Heart left ventricle (tissue), 16 donors: ENCODE data around the gene ZAP70. TPM values are rescaled to one million over a fixed set of nuclear protein-coding genes. Genes with fewer than 3 reads are reported as not detected.

Experiments used
- ATAC-seq, 4 donors: fragments of 200-7000 bp; cut with Tn5 transposase; one replicate each; pipeline ENCODE4 v1.9.1; 2020 to 2022; ENCODE audit warnings: moderate library complexity in 4 of 4, mild to moderate bottlenecking in 3 of 4, moderate number of reproducible peaks in 1 of 4
- DNase-seq, 5 donors: peaks; one replicate each; pipeline ENCODE4 v3.0.0-alpha.2; 2020
- H3K27ac ChIP-seq, 12 donors: fragments of 200-600 bp; sonication (generic) in 4 of 12; one replicate each; pipeline versions ENCODE4 v1.5.0 to v1.8.0; 2016 to 2022; ENCODE audit warnings: mild to moderate bottlenecking in 2 of 12
- H3K27me3 ChIP-seq, 9 donors: fragments of 200-600 bp; sonication (generic) in 2 of 9; one replicate each; pipeline versions ENCODE4 v1.5.1 to v1.8.0; 2016 to 2022; ENCODE audit warnings: mild to moderate bottlenecking in 3 of 9
- H3K36me3 ChIP-seq, 9 donors: fragments of 200-600 bp; sonication (generic) in 2 of 9; one replicate each; pipeline versions ENCODE4 v1.5.0 to v1.8.0; 2018 to 2022; ENCODE audit warnings: mild to moderate bottlenecking in 2 of 9
- H3K4me1 ChIP-seq, 12 donors: fragments of 200-600 bp; sonication (generic) in 4 of 12; one replicate each; pipeline versions ENCODE4 v1.5.0 to v1.8.0; 2016 to 2022; ENCODE audit warnings: mild to moderate bottlenecking in 3 of 12
- H3K4me3 ChIP-seq, 12 donors: fragments of 200-600 bp; sonication (generic) in 4 of 12; one replicate each; pipeline versions ENCODE4 v1.5.0 to v1.8.0; 2017 to 2022; ENCODE audit warnings: mild to moderate bottlenecking in 9 of 12, moderate library complexity in 4 of 12
- H3K9me3 ChIP-seq, 12 donors: fragments of 200-600 bp; sonication (generic) in 4 of 12; one replicate each; pipeline versions ENCODE4 v1.5.0 to v1.8.0; 2016 to 2022; ENCODE audit warnings: mild to moderate bottlenecking in 1 of 12
- POLR2A ChIP-seq, 2 donors: fragments of 450-650 bp; IDR thresholded peaks; one replicate each; pipeline ENCODE4 v1.6.1; 2017; ENCODE audit warnings: antibody characterized with exemption in 2 of 2, mild to moderate bottlenecking in 2 of 2, moderate library complexity in 2 of 2
- WGBS, 4 donors: extraction: QIAGEN DNeasy Blood & Tissue Kit in 2 of 4; methylation state at CpG; one replicate each; pipeline versions ENCODE4 v1.1.5 to v1.1.7; 2013 to 2018; 5-methylcytosine and 5-hydroxymethylcytosine counted together
- intact Hi-C, 10 donors: fragments of 100-400 bp; cut with DNase I; formaldehyde crosslinking; loops; one replicate each; pipeline versions ENCODE4 v1.11.1 to v1.14.2; 2022
- polyA plus RNA-seq, 2 donors: library from polyadenylated mRNA; stranded (reverse); fragments of 200-250 nt; gene quantifications; one replicate each; pipeline ENCODE4 v1.2.3, GENCODE V29; 2013
- total RNA-seq, 9 donors: library from RNA; depleted of rRNA in 2 of 9; stranded (reverse); fragments of >200 nt in 2 of 9; fragmentation: NEBNext Ultra II Directional in 3 of 9; extraction: Animal tissue kit (Norgen Biotek cat#: 25700) in 3 of 9; gene quantifications; one replicate each; pipeline versions ENCODE4 v1.1.0 to v1.2.4, GENCODE V29; 2016 to 2023
- TF ChIP-seq, protein P1 (sequence below), 12 donors: fragments of 200-600 bp; sonication (generic) in 4 of 12; IDR thresholded peaks; one replicate each; pipeline versions ENCODE4 v1.5.0 to v1.8.0; 2018 to 2022; ENCODE audit warnings: antibody characterized with exemption in 12 of 12, mild to moderate bottlenecking in 5 of 12
- donor health status: ischemic (EF 13 %, LVEDD 7.1; RV severe dilation, severe dysfunction).
- donor health status: healthy with polysubstance abuse.
- donor health status: DM: no; HTN: yes; CAD: no.
- donor health status: DM: no; HTN: no; CAD: no.
- donor health status: ischemic (EF 25% LVEDD 6.9; RV normal size, moderate dysfunction).
- donor health status: ischemic (EF 25% LVEDD 5.7; RV mildly dilated, moderate dysfunction).
- donor health status: healthy.
- donor health status: DM: yes; HTN: yes; CAD: no.
- donor health status: ischemic (EF 35%, LVEDD 5.7; RV mildly dilated, moderate dysfunction).
- donor health status: nonischemic (EF 11% LVEDD 7.7; RV severe dilation, severe dysfunction).
- donor health status: DM: yes; HTN: yes; CAD: no.
- donor health status: PGD.
- donor health status: ischemic (EF 29% LVEDD 5.4; RV normal size, mild dysfunction).
- donor health status: nonischemic (EF 23%, LVEDD 6.1; RV moderate dilation, normal function).

The ZAP70 gene
- total and polyA plus RNA-seq, 11 donors, result 0.16 to 13.5 (median 0.70) TPM; not detected in 1

DNA sequence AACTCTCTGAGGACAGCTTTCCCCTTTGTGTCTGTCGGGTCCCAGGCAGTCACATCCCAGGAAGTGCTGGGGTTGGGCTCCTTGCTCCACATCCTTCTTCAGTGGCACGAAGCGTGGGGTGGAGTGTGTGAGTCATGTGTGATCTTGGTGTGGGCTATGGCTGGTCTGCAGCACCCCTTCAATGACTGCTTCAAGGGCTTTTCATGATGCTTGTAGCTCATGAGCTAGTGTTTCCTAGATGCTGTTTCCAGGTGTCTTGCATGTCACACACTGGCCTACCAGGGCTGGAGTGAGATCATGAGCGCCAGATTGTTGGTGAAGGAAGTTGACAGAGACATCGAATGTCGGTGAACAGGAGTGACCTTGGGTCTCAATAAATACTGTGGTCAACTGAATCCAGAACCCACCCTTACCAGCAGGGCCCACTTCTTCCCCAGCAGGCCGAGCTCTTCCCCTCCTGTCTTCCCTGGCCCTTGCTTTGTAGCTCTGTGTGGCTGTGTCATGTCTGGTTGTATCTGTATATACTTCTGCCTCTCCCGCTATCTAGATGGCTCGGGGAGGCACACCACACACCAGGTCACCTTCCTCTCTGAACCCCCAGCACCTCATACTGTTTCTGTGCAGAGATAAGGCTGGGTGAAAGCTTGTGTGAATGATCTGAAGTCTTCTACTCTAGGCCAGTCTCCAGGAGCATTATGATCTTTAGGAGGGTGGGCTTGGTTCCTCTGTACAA is 40.0 kb upstream of the ZAP70 start:
- Histone ChIP-seq H3K36me3 (peaks cover 0 to 4% (median 0%) of the 10 kb centered on the region in 9 donors), H3K4me3 (no peak overlapping the region), H3K9me3 (no peaks in the 10 kb centered on the region), H3K27ac (no peak overlapping the region), H3K4me1 (no peaks in the 10 kb centered on the region), H3K27me3 (no peaks in the 10 kb centered on the region)
- ATAC-seq (no peak), DNase-seq (no peak)
- TF ChIP-seq POLR2A (IDR thresholded peaks at IDR 0.05), result no peak
- TF ChIP-seq, protein P1, sequence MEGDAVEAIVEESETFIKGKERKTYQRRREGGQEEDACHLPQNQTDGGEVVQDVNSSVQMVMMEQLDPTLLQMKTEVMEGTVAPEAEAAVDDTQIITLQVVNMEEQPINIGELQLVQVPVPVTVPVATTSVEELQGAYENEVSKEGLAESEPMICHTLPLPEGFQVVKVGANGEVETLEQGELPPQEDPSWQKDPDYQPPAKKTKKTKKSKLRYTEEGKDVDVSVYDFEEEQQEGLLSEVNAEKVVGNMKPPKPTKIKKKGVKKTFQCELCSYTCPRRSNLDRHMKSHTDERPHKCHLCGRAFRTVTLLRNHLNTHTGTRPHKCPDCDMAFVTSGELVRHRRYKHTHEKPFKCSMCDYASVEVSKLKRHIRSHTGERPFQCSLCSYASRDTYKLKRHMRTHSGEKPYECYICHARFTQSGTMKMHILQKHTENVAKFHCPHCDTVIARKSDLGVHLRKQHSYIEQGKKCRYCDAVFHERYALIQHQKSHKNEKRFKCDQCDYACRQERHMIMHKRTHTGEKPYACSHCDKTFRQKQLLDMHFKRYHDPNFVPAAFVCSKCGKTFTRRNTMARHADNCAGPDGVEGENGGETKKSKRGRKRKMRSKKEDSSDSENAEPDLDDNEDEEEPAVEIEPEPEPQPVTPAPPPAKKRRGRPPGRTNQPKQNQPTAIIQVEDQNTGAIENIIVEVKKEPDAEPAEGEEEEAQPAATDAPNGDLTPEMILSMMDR (IDR thresholded peaks at IDR 0.05), result no peak
- WGBS, 4 donors, result 84 to 85% (median 84%) methylated on average over 9 of the region's 9 CpGs
- intact Hi-C loops, result no loop called here

DNA sequence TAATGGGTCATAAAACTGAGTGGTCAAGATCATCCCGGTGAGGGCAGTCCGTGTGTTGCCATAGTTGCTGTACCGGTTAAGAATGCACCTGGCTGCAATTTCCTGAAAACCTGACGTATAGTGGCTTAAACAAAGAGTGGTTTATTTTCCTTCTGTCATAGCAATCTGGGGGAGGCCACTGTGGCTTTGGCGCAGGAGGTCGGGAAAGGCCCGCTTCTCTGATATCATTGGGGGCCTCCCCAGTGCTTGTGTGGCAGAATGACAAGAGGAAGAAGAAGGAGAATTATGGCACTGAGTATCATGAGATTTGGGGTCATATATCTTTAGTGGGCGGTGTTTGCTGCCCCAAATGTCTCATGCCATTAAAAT is 39.5 kb upstream of the ZAP70 start:
- intact Hi-C loops, result no loop called here
- H3K4me3 ChIP-seq, result no peak overlapping the region
- H3K27ac ChIP-seq, result no peak overlapping the region
- TF ChIP-seq POLR2A (IDR thresholded peaks at IDR 0.05), result no peak
- TF ChIP-seq, protein P1 (IDR thresholded peaks at IDR 0.05), result no peak
- DNase-seq (no peak), ATAC-seq (no peak)
- H3K36me3 ChIP-seq, result peaks cover 0 to 3% (median 0%) of the 10 kb centered on the region in 9 donors
- no peaks in the 10 kb centered on the region for H3K27me3 ChIP-seq
- H3K4me1 ChIP-seq, result no peaks in the 10 kb centered on the region
- 82 to 89% (median 84%) methylated on average over 8 of the region's 8 CpGs for WGBS, 4 donors
- no peaks in the 10 kb centered on the region for H3K9me3 ChIP-seq

DNA sequence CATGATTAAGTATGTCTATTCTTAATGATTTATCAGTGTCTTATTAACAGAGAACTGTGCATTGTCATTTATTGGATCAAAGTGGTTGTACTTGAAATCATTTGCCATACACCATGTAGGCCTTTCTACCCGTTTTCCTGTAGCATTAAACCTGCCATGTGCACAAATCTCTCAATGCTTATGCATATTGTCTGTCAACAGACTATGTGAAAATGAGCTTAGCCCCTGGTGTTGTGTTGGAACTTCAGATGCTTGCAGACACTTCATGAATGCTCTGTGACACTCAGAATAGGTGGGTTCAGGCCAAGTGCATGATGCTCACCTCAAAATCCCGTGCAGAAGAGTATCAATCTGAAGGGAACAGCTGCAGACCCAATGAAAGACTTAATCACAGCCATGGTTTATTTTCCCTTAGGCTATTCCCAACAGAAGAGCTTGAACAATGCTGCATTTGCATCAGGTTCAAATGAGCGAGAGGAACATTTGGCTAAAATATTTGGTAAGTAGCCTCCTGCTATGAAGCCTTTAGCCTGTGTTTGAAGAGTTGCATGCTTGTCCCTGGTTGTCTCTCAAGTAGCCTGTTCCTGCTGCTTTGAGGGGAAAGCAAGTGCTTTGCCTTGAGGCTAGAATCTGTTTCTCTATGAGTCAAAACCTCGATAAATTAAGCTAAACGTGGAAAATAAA is 37.8 kb upstream of the ZAP70 start:
- Histone ChIP-seq H3K9me3 (no peaks in the 10 kb centered on the region), H3K4me1 (no peaks in the 10 kb centered on the region), H3K36me3 (no peaks in the 10 kb centered on the region), H3K4me3 (no peak overlapping the region), H3K27me3 (peaks cover 0 to 2% (median 0%) of the 10 kb centered on the region in 9 donors), H3K27ac (no peak overlapping the region)
- WGBS, 4 donors, result 90 to 96% (median 92%) methylated on average over 5 of the region's 5 CpGs
- no peak for DNase-seq
- intact Hi-C loops, result loop anchor here in 1 of 10 donors (5.0 kb wide), 1 partner anchor 33 kb away; no protein-coding TSS in a partner anchor
- TF ChIP-seq, protein P1 (IDR thresholded peaks at IDR 0.05), result no peak
- TF ChIP-seq POLR2A (IDR thresholded peaks at IDR 0.05), result no peak
- no peak for ATAC-seq

DNA sequence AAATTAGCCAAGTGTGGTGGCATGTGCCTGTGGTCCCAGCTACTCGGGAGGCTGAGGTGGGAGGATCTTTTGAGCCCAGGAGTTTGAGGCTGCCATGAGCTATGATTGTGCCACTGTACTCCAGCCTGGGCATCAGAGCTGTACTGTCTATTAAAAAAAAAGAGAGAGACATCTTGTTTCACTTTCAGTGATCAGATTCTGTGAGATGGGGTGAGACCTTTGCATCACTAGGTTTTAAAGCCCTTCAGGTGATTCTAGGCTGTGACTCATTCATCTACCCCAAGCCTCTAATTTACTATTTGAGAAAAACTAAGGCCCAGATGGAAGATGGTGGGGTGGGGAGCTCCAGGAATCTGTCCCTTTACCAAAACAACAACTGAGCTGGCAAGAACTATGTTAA is 36.8 kb upstream of the ZAP70 start:
- no peaks in the 10 kb centered on the region for H3K36me3 ChIP-seq
- no peak overlapping the region for H3K27ac ChIP-seq
- 88 to 100% (median 97%) methylated on average over 1 of the region's 1 CpG for WGBS, 4 donors
- TF ChIP-seq, protein P1 (IDR thresholded peaks at IDR 0.05), result no peak
- TF ChIP-seq POLR2A (IDR thresholded peaks at IDR 0.05), result no peak
- no peaks in the 10 kb centered on the region for H3K4me1 ChIP-seq
- ATAC-seq, result no peak
- H3K4me3 ChIP-seq, result no peak overlapping the region
- no peak for DNase-seq
- intact Hi-C loops, result loop anchor here in 1 of 10 donors (5.0 kb wide), 1 partner anchor 34 kb away; no protein-coding TSS in a partner anchor
- peaks cover 0 to 2% (median 0%) of the 10 kb centered on the region in 9 donors for H3K27me3 ChIP-seq
- no peaks in the 10 kb centered on the region for H3K9me3 ChIP-seq
